ENCODE measurements around the gene AKAP13.

DNA sequence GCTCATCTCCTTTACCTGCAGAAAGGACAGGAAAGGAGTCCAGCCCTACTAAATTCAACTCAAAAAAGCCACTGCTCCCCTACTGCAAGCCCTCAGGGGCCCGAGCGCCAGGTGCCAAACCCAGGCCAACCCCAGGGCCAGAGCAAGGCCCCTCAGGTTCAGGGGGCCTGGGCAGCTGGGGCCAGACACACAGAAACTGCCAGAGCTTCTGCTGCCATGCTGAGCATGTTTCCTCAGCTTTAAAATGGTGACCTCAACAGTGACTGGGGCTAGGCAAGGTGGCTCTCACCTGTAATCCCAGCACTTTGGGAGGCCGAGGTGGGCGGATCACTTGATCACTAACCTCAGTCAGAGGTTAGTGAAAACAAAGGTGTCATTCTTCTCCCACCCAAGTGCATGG lies 375.5 kb downstream of the AKAP13 start:
- TF ChIP-seq, protein P1, sequence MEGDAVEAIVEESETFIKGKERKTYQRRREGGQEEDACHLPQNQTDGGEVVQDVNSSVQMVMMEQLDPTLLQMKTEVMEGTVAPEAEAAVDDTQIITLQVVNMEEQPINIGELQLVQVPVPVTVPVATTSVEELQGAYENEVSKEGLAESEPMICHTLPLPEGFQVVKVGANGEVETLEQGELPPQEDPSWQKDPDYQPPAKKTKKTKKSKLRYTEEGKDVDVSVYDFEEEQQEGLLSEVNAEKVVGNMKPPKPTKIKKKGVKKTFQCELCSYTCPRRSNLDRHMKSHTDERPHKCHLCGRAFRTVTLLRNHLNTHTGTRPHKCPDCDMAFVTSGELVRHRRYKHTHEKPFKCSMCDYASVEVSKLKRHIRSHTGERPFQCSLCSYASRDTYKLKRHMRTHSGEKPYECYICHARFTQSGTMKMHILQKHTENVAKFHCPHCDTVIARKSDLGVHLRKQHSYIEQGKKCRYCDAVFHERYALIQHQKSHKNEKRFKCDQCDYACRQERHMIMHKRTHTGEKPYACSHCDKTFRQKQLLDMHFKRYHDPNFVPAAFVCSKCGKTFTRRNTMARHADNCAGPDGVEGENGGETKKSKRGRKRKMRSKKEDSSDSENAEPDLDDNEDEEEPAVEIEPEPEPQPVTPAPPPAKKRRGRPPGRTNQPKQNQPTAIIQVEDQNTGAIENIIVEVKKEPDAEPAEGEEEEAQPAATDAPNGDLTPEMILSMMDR (IDR thresholded peaks at IDR 0.05; ENCODE audit: low read depth, low read length): no peak
- TF ChIP-seq POLR2A (IDR thresholded peaks at IDR 0.05; ENCODE audit: extremely low read depth, insufficient read length): no peak

All from NB4 (cell line).